HepG2 (cell line): ENCODE results near the gene AIDA.

Source experiments
- ASH2L ChIP-seq: fragments of 300-600, 200-600 bp; sonication (generic); IDR thresholded peaks from 2 replicates; pipeline ENCODE4 v1.7.0; 2017; ENCODE audit warnings: low read depth, mild to moderate bottlenecking, moderate library complexity, mixed read lengths, low read length; ENCODE audit not compliant: insufficient read length
- HNRNPUL1 ChIP-seq: fragments of 200-400 bp; formaldehyde crosslinking; IDR thresholded peaks from 2 replicates; pipeline ENCODE4 v1.6.1; 2017; ENCODE audit warnings: low read depth, mild to moderate bottlenecking, low read length, moderate library complexity
- MYC ChIP-seq: sonication (generic); formaldehyde crosslinking; IDR thresholded peaks from 2 replicates; pipeline ENCODE4 v1.9.0; 2021; ENCODE audit warnings: missing genetic modification reagents, borderline replicate concordance
- NKX3-1 ChIP-seq: sonication (generic); formaldehyde crosslinking; IDR thresholded peaks from 2 replicates; pipeline ENCODE4 v1.5.0; 2020; ENCODE audit warnings: missing genetic modification reagents
- POLR2A ChIP-seq, 2 experiments: IDR thresholded peaks; 2 replicates each; pipeline ENCODE4 v1.6.1; 2011; ENCODE audit warnings: low read depth in 2 of 2, low read length in 2 of 2, mild to moderate bottlenecking in 1 of 2, moderate library complexity in 1 of 2; ENCODE audit not compliant: insufficient read depth in 1 of 2
- POLR2AphosphoS5 ChIP-seq: IDR thresholded peaks from 2 replicates; pipeline ENCODE4 v1.6.1; 2012; ENCODE audit warnings: low read depth, low read length
- RNF2 ChIP-seq: fragments of 450-650 bp; conservative IDR thresholded peaks from 2 replicates; pipeline ENCODE4 v1.6.1; 2016; ENCODE audit warnings: low read depth
- SRSF1 ChIP-seq: fragments of 200-400 bp; formaldehyde crosslinking; optimal IDR thresholded peaks from 2 replicates; pipeline ENCODE3; 2017; ENCODE audit warnings: mild to moderate bottlenecking, low read depth, low read length, moderate library complexity
- ZNF124 ChIP-seq: sonication (generic); formaldehyde crosslinking; IDR thresholded peaks from 2 replicates; pipeline ENCODE4 v1.4.0; 2020; ENCODE audit warnings: missing genetic modification reagents
- ZNF749 ChIP-seq: sonication (generic); formaldehyde crosslinking; IDR thresholded peaks from 2 replicates; pipeline ENCODE4 v1.8.0; 2022; ENCODE audit warnings: mild to moderate bottlenecking, missing genetic modification reagents, moderate library complexity, borderline replicate concordance
- TF ChIP-seq, protein P1 (sequence below): sonication (generic); formaldehyde crosslinking; IDR thresholded peaks from 2 replicates; pipeline ENCODE4 v1.4.0; 2020; ENCODE audit warnings: missing genetic modification reagents
- TF ChIP-seq, protein P2 (sequence below): sonication (generic); formaldehyde crosslinking; IDR thresholded peaks from 2 replicates; pipeline ENCODE4 v1.4.0; 2020; ENCODE audit warnings: mild to moderate bottlenecking, missing genetic modification reagents, borderline replicate concordance
- TF ChIP-seq, protein P3 (sequence below): sonication (generic); formaldehyde crosslinking; IDR thresholded peaks from 2 replicates; pipeline ENCODE4 v1.5.0; 2020; ENCODE audit warnings: mild to moderate bottlenecking, missing genetic modification reagents, moderate library complexity
- TF ChIP-seq, protein P4 (sequence below): sonication (generic); formaldehyde crosslinking; IDR thresholded peaks from 2 replicates; pipeline ENCODE4 v1.8.1; 2023; ENCODE audit warnings: mild to moderate bottlenecking, missing genetic modification reagents, borderline replicate concordance

DNA sequence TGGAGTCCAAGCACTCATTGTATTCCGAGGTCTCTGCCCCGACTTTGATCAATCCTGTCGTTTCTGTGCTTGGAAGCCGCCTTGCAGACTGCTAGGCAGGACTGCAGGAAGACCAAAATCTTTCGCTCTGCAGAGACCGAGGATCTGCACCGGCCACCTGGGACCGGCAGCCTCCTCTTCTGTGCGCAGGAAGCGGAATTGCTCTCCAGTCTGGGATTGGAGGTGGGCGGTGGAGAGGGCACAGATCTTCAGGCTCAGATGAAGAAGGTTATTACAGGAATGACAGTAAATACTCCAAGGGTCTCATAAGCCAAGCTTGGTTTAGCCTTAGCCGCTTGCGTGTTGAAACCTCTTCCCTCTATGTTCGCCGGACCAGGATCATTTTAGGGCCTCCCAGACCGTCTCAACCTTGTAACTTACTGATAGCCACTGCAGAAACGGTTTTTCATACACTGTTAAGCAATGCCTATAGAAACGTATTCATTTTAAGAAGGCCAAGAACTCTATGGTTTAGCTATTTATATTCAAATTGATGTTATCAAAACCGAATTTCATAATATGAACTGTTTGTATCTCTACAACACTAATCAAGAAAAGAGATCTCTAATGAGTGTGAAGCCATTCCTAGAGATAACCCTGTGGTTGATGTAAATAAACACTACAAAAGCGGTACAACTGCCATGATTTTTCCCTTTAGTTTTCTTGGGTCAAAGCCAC lies 93.3 kb downstream of the AIDA start:
- TF ChIP-seq, protein P1, sequence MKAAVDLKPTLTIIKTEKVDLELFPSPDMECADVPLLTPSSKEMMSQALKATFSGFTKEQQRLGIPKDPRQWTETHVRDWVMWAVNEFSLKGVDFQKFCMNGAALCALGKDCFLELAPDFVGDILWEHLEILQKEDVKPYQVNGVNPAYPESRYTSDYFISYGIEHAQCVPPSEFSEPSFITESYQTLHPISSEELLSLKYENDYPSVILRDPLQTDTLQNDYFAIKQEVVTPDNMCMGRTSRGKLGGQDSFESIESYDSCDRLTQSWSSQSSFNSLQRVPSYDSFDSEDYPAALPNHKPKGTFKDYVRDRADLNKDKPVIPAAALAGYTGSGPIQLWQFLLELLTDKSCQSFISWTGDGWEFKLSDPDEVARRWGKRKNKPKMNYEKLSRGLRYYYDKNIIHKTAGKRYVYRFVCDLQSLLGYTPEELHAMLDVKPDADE: no peak
- TF ChIP-seq RNF2 (no peak), ZNF749 (CRISPR knock-in tag) (no peak), POLR2AphosphoS5 (no peak), HNRNPUL1 (no peak), MYC (CRISPR knock-in tag) (no peak), SRSF1 (no peak), POLR2A (IDR thresholded peaks at IDR 0.05; ENCODE audit: insufficient read depth in 1 of 2, low read depth in 2 of 2, low read length in 2 of 2) (no peak), ASH2L (no peak), NKX3-1 (CRISPR knock-in tag) (no peak), ZNF124 (CRISPR knock-in tag) (no peak)
- TF ChIP-seq, protein P2, sequence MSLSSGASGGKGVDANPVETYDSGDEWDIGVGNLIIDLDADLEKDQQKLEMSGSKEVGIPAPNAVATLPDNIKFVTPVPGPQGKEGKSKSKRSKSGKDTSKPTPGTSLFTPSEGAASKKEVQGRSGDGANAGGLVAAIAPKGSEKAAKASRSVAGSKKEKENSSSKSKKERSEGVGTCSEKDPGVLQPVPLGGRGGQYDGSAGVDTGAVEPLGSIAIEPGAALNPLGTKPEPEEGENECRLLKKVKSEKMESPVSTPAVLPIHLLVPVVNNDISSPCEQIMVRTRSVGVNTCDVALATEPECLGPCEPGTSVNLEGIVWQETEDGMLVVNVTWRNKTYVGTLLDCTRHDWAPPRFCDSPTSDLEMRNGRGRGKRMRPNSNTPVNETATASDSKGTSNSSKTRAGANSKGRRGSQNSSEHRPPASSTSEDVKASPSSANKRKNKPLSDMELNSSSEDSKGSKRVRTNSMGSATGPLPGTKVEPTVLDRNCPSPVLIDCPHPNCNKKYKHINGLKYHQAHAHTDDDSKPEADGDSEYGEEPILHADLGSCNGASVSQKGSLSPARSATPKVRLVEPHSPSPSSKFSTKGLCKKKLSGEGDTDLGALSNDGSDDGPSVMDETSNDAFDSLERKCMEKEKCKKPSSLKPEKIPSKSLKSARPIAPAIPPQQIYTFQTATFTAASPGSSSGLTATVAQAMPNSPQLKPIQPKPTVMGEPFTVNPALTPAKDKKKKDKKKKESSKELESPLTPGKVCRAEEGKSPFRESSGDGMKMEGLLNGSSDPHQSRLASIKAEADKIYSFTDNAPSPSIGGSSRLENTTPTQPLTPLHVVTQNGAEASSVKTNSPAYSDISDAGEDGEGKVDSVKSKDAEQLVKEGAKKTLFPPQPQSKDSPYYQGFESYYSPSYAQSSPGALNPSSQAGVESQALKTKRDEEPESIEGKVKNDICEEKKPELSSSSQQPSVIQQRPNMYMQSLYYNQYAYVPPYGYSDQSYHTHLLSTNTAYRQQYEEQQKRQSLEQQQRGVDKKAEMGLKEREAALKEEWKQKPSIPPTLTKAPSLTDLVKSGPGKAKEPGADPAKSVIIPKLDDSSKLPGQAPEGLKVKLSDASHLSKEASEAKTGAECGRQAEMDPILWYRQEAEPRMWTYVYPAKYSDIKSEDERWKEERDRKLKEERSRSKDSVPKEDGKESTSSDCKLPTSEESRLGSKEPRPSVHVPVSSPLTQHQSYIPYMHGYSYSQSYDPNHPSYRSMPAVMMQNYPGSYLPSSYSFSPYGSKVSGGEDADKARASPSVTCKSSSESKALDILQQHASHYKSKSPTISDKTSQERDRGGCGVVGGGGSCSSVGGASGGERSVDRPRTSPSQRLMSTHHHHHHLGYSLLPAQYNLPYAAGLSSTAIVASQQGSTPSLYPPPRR (CRISPR knock-in tag): no peak
- TF ChIP-seq, protein P3, sequence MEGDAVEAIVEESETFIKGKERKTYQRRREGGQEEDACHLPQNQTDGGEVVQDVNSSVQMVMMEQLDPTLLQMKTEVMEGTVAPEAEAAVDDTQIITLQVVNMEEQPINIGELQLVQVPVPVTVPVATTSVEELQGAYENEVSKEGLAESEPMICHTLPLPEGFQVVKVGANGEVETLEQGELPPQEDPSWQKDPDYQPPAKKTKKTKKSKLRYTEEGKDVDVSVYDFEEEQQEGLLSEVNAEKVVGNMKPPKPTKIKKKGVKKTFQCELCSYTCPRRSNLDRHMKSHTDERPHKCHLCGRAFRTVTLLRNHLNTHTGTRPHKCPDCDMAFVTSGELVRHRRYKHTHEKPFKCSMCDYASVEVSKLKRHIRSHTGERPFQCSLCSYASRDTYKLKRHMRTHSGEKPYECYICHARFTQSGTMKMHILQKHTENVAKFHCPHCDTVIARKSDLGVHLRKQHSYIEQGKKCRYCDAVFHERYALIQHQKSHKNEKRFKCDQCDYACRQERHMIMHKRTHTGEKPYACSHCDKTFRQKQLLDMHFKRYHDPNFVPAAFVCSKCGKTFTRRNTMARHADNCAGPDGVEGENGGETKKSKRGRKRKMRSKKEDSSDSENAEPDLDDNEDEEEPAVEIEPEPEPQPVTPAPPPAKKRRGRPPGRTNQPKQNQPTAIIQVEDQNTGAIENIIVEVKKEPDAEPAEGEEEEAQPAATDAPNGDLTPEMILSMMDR (CRISPR knock-in tag): no peak
- TF ChIP-seq, protein P4, sequence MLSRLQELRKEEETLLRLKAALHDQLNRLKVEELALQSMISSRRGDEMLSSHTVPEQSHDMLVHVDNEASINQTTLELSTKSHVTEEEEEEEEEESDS (CRISPR knock-in tag): no peak
